Keratinocyte (primary cell): Measurements from ENCODE around the gene AHRR. TPM values are rescaled to one million over a fixed set of nuclear protein-coding genes. Genes with fewer than 3 reads are reported as not detected.

ENCODE experiments used
- DNase-seq: peaks from one replicate; pipeline ENCODE4 v3.0.0-alpha.2; 2011; ENCODE audit warnings: low read depth, missing footprints, low spot score
- FAIRE-seq: peaks from 2 replicates; lab custom pipeline; 2011; peaks lifted over from hg19 to GRCh38; lab: Jason Lieb, UNC
- H2AFZ ChIP-seq: 2 replicates; pipeline ENCODE4 v1.6.0; 2012; ENCODE audit warnings: low read length, control low read depth, inconsistent platforms; ENCODE audit not compliant: control insufficient read depth
- H3K27ac ChIP-seq: 2 replicates; pipeline ENCODE4 v1.5.1; 2011; ENCODE audit warnings: low read length; ENCODE audit not compliant: control insufficient read depth, insufficient read depth
- H3K27me3 ChIP-seq: 3 replicates; pipeline ENCODE4 v1.6.0; 2011; ENCODE audit warnings: low read length; ENCODE audit not compliant: control insufficient read depth, insufficient read depth; ENCODE audit errors: extremely low read depth
- H3K36me3 ChIP-seq, 2 experiments: 2 replicates in 1 of 2; 3 replicates in 1 of 2; pipeline ENCODE4 v1.5.1; 2011; ENCODE audit warnings: low read length in 2 of 2, mild to moderate bottlenecking in 1 of 2; ENCODE audit not compliant: control insufficient read depth in 2 of 2, insufficient read depth in 2 of 2; ENCODE audit errors: extremely low read depth in 1 of 2
- H3K4me1 ChIP-seq: 3 replicates; pipeline ENCODE4 v1.5.1; 2011; ENCODE audit warnings: low read length; ENCODE audit not compliant: control insufficient read depth, insufficient read depth; ENCODE audit errors: extremely low read depth
- H3K4me2 ChIP-seq: 3 replicates; pipeline ENCODE4 v1.6.0; 2011; ENCODE audit warnings: low read depth, low read length; ENCODE audit not compliant: control insufficient read depth, insufficient read depth; ENCODE audit errors: extremely low read depth
- H3K4me3 ChIP-seq, 3 experiments: fragments of 200-600 bp in 1 of 3; sonication (generic) in 1 of 3; 2 replicates in 2 of 3; 3 replicates in 1 of 3; pipeline ENCODE4 v1.5.1; 2011 to 2016; ENCODE audit warnings: low read length in 3 of 3, mild to moderate bottlenecking in 3 of 3, control low read depth in 2 of 3, inconsistent platforms in 1 of 3, low read depth in 1 of 3, mixed read lengths in 1 of 3, mixed run types in 1 of 3, moderate library complexity in 1 of 3; ENCODE audit not compliant: control insufficient read depth in 2 of 3, insufficient read depth in 2 of 3; ENCODE audit errors: extremely low read depth in 1 of 3
- H3K79me2 ChIP-seq: 2 replicates; pipeline ENCODE4 v1.6.0; 2012; ENCODE audit warnings: low read length; ENCODE audit not compliant: control insufficient read depth, insufficient read depth
- H3K9ac ChIP-seq: 3 replicates; pipeline ENCODE4 v1.6.0; 2011; ENCODE audit warnings: low read length; ENCODE audit not compliant: control insufficient read depth, insufficient read depth; ENCODE audit errors: extremely low read depth
- H3K9me1 ChIP-seq: 3 replicates; pipeline ENCODE4 v1.6.0; 2011; ENCODE audit warnings: low read length; ENCODE audit not compliant: control insufficient read depth, insufficient read depth; ENCODE audit errors: extremely low read depth
- H3K9me3 ChIP-seq: 2 replicates; pipeline ENCODE4 v1.5.1; 2012; ENCODE audit warnings: low read depth, low read length; ENCODE audit not compliant: control insufficient read depth
- H4K20me1 ChIP-seq: 3 replicates; pipeline ENCODE4 v1.6.0; 2011; ENCODE audit warnings: low read length; ENCODE audit not compliant: control insufficient read depth, insufficient read depth; ENCODE audit errors: extremely low read depth
- EZH2 ChIP-seq: IDR thresholded peaks from one replicate; pipeline ENCODE4 v1.6.1; 2012; ENCODE audit warnings: inconsistent platforms, mild to moderate bottlenecking, low read length, moderate library complexity
- dilution Hi-C: fragments of 300-500 bp; cut with MboI; formaldehyde crosslinking; loops from one replicate; pipeline ENCODE4 v1.7.0; 2020; ENCODE audit warnings: low sequenced_read_pairs; ENCODE audit not compliant: extremely low pct_ligation_motif_present
- polyA plus RNA-seq, 5 experiments: library from polyadenylated mRNA; depleted of rRNA in 3 of 5; stranded (reverse) in 3 of 5; stranded (forward) in 1 of 5; unstranded in 1 of 5; fragments of >200 nt; gene quantifications; 1 replicate in 1 of 5; 2 replicates in 3 of 5; 3 replicates in 1 of 5; pipeline versions ENCODE4 v1.2.1 to v1.2.3, GENCODE V29; 2011 to 2012; ENCODE audit warnings: missing spikeins in 2 of 5, low read depth in 1 of 5, low replicate concordance in 1 of 5
- TF ChIP-seq, protein P1 (sequence below), 3 experiments: IDR thresholded peaks in 1 of 3; conservative IDR thresholded peaks in 1 of 3; optimal IDR thresholded peaks in 1 of 3; 2 replicates in 2 of 3; 3 replicates in 1 of 3; pipeline versions ENCODE3 to v1.5.1; 2011; ENCODE audit warnings: low read length in 3 of 3, mild to moderate bottlenecking in 3 of 3, moderate library complexity in 2 of 3, control low read depth in 1 of 3, inconsistent platforms in 1 of 3; ENCODE audit not compliant: insufficient read depth in 2 of 3; ENCODE audit errors: extremely low read depth in 1 of 3

Gene AHRR
- polyA plus RNA-seq, 1 donor (not counting 4 experiments of a cell fraction or from before 2014, with no cell fraction given): 0.24 TPM

DNA sequence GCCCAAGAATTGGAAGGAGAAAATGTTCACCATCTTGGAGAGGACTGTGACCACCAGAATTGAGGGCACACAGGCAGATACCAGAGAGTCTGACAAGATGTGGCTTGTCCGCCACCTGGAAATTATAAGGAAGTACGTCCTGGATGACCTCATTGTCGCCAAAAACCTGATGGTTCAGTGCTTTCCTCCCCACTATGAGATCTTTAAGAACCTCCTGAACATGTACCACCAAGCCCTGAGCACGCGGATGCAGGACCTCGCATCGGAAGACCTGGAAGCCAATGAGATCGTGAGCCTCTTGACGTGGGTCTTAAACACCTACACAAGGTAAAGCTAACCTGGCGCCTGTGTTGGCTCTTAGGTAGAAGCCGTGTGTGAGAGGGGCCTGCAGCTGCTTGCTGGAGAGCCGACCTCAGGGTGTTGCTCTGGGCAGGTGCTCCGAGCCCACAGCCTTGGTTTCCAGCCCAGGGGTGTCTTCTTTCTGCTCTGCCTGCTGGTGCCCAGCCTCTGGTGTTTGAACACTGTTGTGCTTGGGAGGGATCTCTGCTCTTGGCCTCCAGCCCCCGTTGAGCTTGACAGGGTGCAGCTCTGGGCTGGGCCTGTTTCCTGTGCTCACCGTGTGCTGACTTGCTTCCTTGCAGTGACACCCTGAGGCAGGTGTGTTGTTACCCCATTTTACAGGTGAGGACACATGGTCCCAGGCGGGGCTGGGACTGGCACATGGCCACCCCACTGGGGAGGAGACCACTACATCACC, 132.4 kb downstream of the AHRR start:
- no peaks in the 10 kb centered on the region for H4K20me1 ChIP-seq
- H3K9me1 ChIP-seq: peaks cover 2% of the 10 kb centered on the region
- H3K4me1 ChIP-seq: peaks cover 23% of the 10 kb centered on the region
- FAIRE-seq (peak; percentile 61), DNase-seq (no peak)
- dilution Hi-C loops: no loop called here
- peak overlapping the region in 1 of 3 experiments; percentile 4 for H3K4me3 ChIP-seq
- TF ChIP-seq EZH2: no peak
- TF ChIP-seq, protein P1, sequence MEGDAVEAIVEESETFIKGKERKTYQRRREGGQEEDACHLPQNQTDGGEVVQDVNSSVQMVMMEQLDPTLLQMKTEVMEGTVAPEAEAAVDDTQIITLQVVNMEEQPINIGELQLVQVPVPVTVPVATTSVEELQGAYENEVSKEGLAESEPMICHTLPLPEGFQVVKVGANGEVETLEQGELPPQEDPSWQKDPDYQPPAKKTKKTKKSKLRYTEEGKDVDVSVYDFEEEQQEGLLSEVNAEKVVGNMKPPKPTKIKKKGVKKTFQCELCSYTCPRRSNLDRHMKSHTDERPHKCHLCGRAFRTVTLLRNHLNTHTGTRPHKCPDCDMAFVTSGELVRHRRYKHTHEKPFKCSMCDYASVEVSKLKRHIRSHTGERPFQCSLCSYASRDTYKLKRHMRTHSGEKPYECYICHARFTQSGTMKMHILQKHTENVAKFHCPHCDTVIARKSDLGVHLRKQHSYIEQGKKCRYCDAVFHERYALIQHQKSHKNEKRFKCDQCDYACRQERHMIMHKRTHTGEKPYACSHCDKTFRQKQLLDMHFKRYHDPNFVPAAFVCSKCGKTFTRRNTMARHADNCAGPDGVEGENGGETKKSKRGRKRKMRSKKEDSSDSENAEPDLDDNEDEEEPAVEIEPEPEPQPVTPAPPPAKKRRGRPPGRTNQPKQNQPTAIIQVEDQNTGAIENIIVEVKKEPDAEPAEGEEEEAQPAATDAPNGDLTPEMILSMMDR (optimal IDR thresholded peaks at IDR 0.05 in 1 of 3, IDR thresholded peaks at IDR 0.05 in 1 of 3, conservative IDR thresholded peaks at IDR 0.05 in 1 of 3; ENCODE audit: extremely low read depth in 1 of 3, insufficient read depth in 2 of 3, low read length in 3 of 3): peak in 1 of 3 experiments; percentile 60
- peak overlapping the region; percentile 16 for H3K9ac ChIP-seq
- no peaks in the 10 kb centered on the region for H3K27me3 ChIP-seq
- peak overlapping the region; percentile 45 for H3K4me2 ChIP-seq
- peaks cover 25% of the 10 kb centered on the region for H3K79me2 ChIP-seq
- peaks cover 19 to 20% of the 10 kb centered on the region in 2 experiments for H3K36me3 ChIP-seq
- H2AFZ ChIP-seq: no peak overlapping the region
- H3K27ac ChIP-seq: peak overlapping the region; percentile 45
- peaks cover 5% of the 10 kb centered on the region for H3K9me3 ChIP-seq

- Histone ChIP-seq H3K9me3 (peaks cover 5% of the 10 kb centered on the region), H3K4me3 (no peak overlapping the region), H3K27ac (no peak overlapping the region), H3K9me1 (peaks cover 2% of the 10 kb centered on the region), H2AFZ (no peak overlapping the region), H3K36me3 (peaks cover 21 to 23% of the 10 kb centered on the region in 2 experiments), H3K79me2 (peaks cover 27% of the 10 kb centered on the region), H3K4me1 (peaks cover 29% of the 10 kb centered on the region), H3K4me2 (no peak overlapping the region), H3K27me3 (no peaks in the 10 kb centered on the region), H3K9ac (no peak overlapping the region), H4K20me1 (no peaks in the 10 kb centered on the region)
- dilution Hi-C loops: no loop called here
- DNase-seq (no peak), FAIRE-seq (no peak)
- TF ChIP-seq, protein P1 (optimal IDR thresholded peaks at IDR 0.05 in 1 of 3, IDR thresholded peaks at IDR 0.05 in 1 of 3, conservative IDR thresholded peaks at IDR 0.05 in 1 of 3; ENCODE audit: extremely low read depth in 1 of 3, insufficient read depth in 2 of 3, low read length in 3 of 3): no peak
- TF ChIP-seq EZH2: no peak
Observed at GRCh38 chr5:454936-455335, 133.4 kb downstream of the AHRR start.
